Measurements from ENCODE around the gene ZNF695. TPM values are rescaled to one million over a fixed set of nuclear protein-coding genes. Genes with fewer than 3 reads are reported as not detected.
"Not testable (repeated sequence)": the region's sequence is repeated elsewhere in the genome, so short reads cannot be mapped to it uniquely, and the experiment has no call there.

ZNF695 gene
- total RNA-seq, 2 donors from 2014 or later: 1.2 to 5.3 TPM

GRCh38 chr1:247043406-247043805 lies 35.5 kb upstream of the ZNF695 start:
- Histone ChIP-seq H3K27ac (no peak overlapping the region), H3K9me3 (no peaks in the 10 kb centered on the region), H3K27me3 (no peaks in the 10 kb centered on the region), H3K36me3 (no peaks in the 10 kb centered on the region), H3K4me1 (no peaks in the 10 kb centered on the region), H3K4me3 (no peak overlapping the region), H3K9ac (ENCODE audit: low read depth in 2 of 2, low read length in 2 of 2) (no peak overlapping the region)
- intact Hi-C loops (cut with DNase I): no loop called here
- TF ChIP-seq CTCF (IDR thresholded peaks at IDR 0.05): no peak
- no peak for DNase-seq

- Histone ChIP-seq H3K27me3 (no peaks in the 10 kb centered on the region), H3K9ac (ENCODE audit: low read depth in 2 of 2, low read length in 2 of 2) (no peak overlapping the region), H3K27ac (no peak overlapping the region), H3K36me3 (no peaks in the 10 kb centered on the region), H3K9me3 (peaks cover 3% of the 10 kb centered on the region), H3K4me3 (no peak overlapping the region), H3K4me1 (no peaks in the 10 kb centered on the region)
- no peak for TF ChIP-seq CTCF (IDR thresholded peaks at IDR 0.05)
- no peak for DNase-seq
- intact Hi-C loops (cut with DNase I): no loop called here
These were observed 29.9 kb upstream of the ZNF695 start for GRCh38 chr1:247037511-247038320.

- H3K36me3 ChIP-seq; H3K27me3 ChIP-seq; H3K27ac ChIP-seq; H3K4me3 ChIP-seq; H3K4me1 ChIP-seq; DNase-seq; H3K9ac ChIP-seq (ENCODE audit: low read depth in 2 of 2, low read length in 2 of 2); H3K9me3 ChIP-seq; intact Hi-C loops (cut with DNase I): not testable (repeated sequence)
These were observed 24.4 kb upstream of the ZNF695 start for GRCh38 chr1:247032306-247032705.

- H3K9me3 ChIP-seq; H3K36me3 ChIP-seq; H3K4me1 ChIP-seq; H3K4me3 ChIP-seq; H3K9ac ChIP-seq (ENCODE audit: low read depth in 2 of 2, low read length in 2 of 2); H3K27ac ChIP-seq; DNase-seq; intact Hi-C loops (cut with DNase I); H3K27me3 ChIP-seq: not testable (repeated sequence)
These were observed 16.8 kb upstream of the ZNF695 start for GRCh38 chr1:247024658-247025057.

DNA sequence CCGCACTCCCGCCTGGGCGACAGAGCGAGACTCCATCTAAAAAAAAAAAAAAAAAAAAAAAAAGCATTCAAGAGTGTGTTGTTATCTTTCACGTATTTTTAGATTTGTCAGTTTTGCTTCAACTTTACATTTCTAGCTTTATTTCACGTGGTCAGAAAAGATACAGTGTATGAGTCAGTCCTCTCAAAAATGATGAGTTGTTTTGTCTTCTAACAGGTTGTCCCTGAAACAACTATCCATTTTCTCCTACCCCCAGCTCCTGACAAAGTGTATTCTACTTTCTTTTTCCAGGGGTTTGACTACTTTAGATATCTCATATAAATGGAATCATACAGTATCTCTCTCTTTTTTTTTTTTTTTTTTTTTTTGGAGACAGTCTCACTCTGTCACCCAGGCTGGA lies 5.5 kb upstream of the ZNF695 start:
- TF ChIP-seq CTCF (IDR thresholded peaks at IDR 0.05): no peak

DNA sequence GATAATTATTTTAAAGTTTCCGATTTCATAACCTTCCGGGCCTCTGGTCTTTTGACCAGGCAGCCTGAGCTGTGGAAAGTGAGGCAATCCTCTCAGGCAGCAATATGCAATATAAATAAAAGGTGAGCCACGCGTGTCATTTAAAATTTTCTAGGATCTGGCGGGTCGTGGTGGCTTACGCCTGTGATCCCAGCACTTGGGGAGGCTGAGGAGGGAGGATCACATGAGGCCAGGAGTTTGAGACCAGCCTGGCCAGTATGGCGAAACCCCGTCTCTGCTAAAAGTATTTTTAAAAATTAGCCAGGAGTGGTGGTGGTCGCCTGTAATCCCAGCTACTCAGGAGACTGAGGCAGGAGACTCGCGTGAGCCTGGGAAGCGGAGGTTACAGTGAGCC lies 546 bp upstream of the ZNF695 start:
- Histone ChIP-seq H3K27ac (no peak overlapping the region), H3K36me3 (no peaks in the 10 kb centered on the region), H3K4me1 (no peaks in the 10 kb centered on the region), H3K27me3 (no peaks in the 10 kb centered on the region), H3K4me3 (no peak overlapping the region), H3K9me3 (peaks cover 4% of the 10 kb centered on the region), H3K9ac (ENCODE audit: low read depth in 2 of 2, low read length in 2 of 2) (no peak overlapping the region)
- intact Hi-C loops (cut with DNase I): no loop called here
- TF ChIP-seq CTCF (IDR thresholded peaks at IDR 0.05): no peak
- no peak for DNase-seq

More for the DNA sequence above, 5.5 kb upstream of the ZNF695 start:
- H3K9ac ChIP-seq (ENCODE audit: low read depth in 2 of 2, low read length in 2 of 2): no peak overlapping the region
- H3K4me3 ChIP-seq: no peak overlapping the region
- no peaks in the 10 kb centered on the region for H3K27me3 ChIP-seq
- no peaks in the 10 kb centered on the region for H3K9me3 ChIP-seq
- DNase-seq: no peak
- intact Hi-C loops (cut with DNase I): no loop called here
- no peaks in the 10 kb centered on the region for H3K4me1 ChIP-seq
- no peak overlapping the region for H3K27ac ChIP-seq
- no peaks in the 10 kb centered on the region for H3K36me3 ChIP-seq

DNA sequence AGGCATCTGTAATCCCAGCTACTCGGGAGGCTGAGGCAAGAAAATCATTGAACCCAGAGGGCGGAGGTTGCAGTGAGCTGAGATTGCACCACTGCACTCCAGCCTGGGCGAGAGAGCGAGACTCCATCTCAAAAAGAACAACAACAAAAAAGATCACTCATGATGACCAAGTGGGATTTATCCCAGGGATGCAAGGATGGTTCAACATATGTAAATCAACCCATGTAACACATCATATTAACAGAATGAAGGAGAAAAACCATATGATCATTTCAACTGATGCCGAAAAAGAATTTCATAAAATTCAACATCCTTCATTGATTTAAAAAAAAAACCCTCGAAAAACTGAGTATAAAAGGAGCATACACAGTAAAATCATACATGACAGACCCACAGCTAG lies 3.8 kb downstream of the ZNF695 start:
- H3K27me3 ChIP-seq; H3K9me3 ChIP-seq; H3K4me3 ChIP-seq; H3K9ac ChIP-seq (ENCODE audit: low read depth in 2 of 2, low read length in 2 of 2); H3K27ac ChIP-seq; DNase-seq; H3K36me3 ChIP-seq; intact Hi-C loops (cut with DNase I); H3K4me1 ChIP-seq: not testable (repeated sequence)

Measured in colonic mucosa (tissue), 4 donors.